Fibroblast of skin of right quadriceps (primary cell): ENCODE results near the gene HOXD4.

Experiments
- DNase-seq: peaks from one replicate; pipeline ENCODE4 v3.0.0-alpha.2; 2013

The HOXD4 gene

DNA sequence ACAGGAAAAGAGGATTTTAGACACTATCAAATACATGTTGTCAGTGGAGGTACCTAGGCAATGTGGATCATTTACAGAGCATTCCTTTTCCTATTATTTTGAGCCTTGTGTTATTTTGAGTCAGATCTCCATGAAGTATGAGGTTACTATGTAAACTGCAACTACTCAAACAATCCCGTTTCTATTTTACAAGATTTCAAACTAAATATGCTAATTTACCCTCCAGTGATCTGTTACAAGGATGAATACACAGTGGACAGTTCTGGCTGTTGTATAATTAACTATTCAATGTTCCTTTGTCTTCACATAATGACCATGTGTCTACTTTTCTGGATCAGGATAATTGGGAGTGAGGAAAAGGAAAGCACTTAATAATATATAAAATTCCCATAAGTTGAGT lies 41.7 kb downstream of the HOXD4 start:
- no peak for DNase-seq

DNA sequence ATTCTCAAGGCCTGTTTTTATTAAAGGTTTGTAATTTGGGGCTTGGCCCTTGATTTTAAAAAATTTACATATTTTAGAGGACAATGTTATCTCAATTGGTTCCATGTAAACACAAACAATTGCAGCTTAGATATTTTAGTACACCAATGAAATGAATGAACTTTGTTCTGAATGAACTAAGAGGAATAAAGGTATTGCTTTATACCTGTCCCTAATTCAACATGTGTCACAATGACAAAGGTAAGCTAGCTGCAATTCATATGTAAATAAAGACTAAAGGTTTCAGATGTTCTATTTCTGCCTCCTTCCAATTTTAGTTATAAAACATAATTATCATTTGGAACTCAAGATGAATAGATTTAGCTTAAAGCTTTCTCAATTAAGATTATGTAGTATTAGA lies 48.6 kb downstream of the HOXD4 start:
- no peak for DNase-seq

- DNase-seq, result no peak
Measured at GRCh38 chr2:176200971-176201370, 49.6 kb downstream of the HOXD4 start.

DNA sequence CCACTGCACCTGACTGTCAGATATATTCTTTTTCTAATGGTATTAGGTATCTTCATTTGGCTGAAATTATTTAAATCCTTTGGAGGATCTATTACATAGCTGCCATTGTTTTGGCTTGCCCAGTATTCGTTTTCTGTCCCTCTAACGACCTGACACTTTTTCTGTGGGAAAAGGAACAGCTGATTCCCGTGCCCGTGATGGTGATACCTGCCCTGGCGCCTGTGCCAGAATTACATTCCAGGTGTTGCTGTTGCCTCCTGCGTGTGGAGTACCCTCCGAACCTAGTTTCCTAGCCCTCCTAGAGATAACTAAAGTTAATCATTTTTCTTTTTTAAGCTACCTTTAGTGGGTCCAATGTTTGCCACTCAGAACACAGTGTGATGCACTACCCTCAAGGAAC lies 51.1 kb downstream of the HOXD4 start:
- no peak for DNase-seq
